CD14-positive monocyte (primary cell): ENCODE data around the gene MNDA. TPM values are rescaled to one million over a fixed set of nuclear protein-coding genes. Genes with fewer than 3 reads are reported as not detected.

Source experiments
- DNase-seq, 3 donors: peaks; one replicate each; pipeline ENCODE4 v3.0.0-alpha.2; 2011 to 2022
- H2AFZ ChIP-seq: 2 replicates; pipeline ENCODE4 v1.6.0; 2012; ENCODE audit warnings: mild to moderate bottlenecking, low read depth, low read length, inconsistent platforms; ENCODE audit not compliant: insufficient read depth, poor library complexity, severe bottlenecking
- H3K27ac ChIP-seq, 2 donors: 1 replicate in 1 of 2; 2 replicates in 1 of 2; pipeline ENCODE4 v1.5.1; 2012 to 2013; ENCODE audit warnings: low read length in 2 of 2, control low read depth in 1 of 2, inconsistent platforms in 1 of 2, low read depth in 1 of 2, mild to moderate bottlenecking in 1 of 2
- H3K27me3 ChIP-seq, 2 donors: one replicate each; pipeline versions ENCODE4 v1.6.0 to v1.6.1; 2011 to 2013; ENCODE audit warnings: low read length in 2 of 2; ENCODE audit not compliant: control insufficient read depth in 2 of 2, insufficient read depth in 2 of 2
- H3K36me3 ChIP-seq, 2 donors: replicated peaks in 1 of 2; 1 replicate in 1 of 2; 2 replicates in 1 of 2; pipeline versions ENCODE4 v1.5.1 to v1.6.1; 2012 to 2013; ENCODE audit warnings: low read length in 2 of 2, control low read depth in 1 of 2, inconsistent platforms in 1 of 2, mild to moderate bottlenecking in 1 of 2; ENCODE audit not compliant: insufficient read depth in 2 of 2, control insufficient read depth in 1 of 2
- H3K4me1 ChIP-seq, 2 donors: 1 replicate in 1 of 2; 2 replicates in 1 of 2; pipeline versions ENCODE4 v1.5.1 to v1.6.1; 2012 to 2013; ENCODE audit warnings: low read length in 2 of 2, control low read depth in 1 of 2, inconsistent platforms in 1 of 2, mild to moderate bottlenecking in 1 of 2, moderate library complexity in 1 of 2; ENCODE audit not compliant: insufficient read depth in 2 of 2, control insufficient read depth in 1 of 2
- H3K4me2 ChIP-seq: replicated peaks from 2 replicates; pipeline ENCODE3; 2012; ENCODE audit warnings: low read length, moderate library complexity, mild to moderate bottlenecking; ENCODE audit not compliant: poor library complexity, severe bottlenecking; ENCODE audit errors: extremely low read depth
- H3K4me3 ChIP-seq, 3 experiments: fragments of 200-600 bp in 1 of 3; sonication (generic) in 1 of 3; replicated peaks in 1 of 3; 1 replicate in 2 of 3; 2 replicates in 1 of 3; pipeline ENCODE4 v1.5.1; 2011 to 2013; ENCODE audit warnings: low read length in 3 of 3, mild to moderate bottlenecking in 3 of 3, control low read depth in 2 of 3, low read depth in 2 of 3, inconsistent platforms in 1 of 3, moderate library complexity in 1 of 3
- H3K79me2 ChIP-seq: 2 replicates; pipeline ENCODE4 v1.6.0; 2012; ENCODE audit warnings: mild to moderate bottlenecking, control low read depth, inconsistent platforms, low read length, moderate library complexity; ENCODE audit not compliant: insufficient read depth
- H3K9ac ChIP-seq: 2 replicates; pipeline ENCODE4 v1.6.0; 2017; ENCODE audit warnings: low read length, mild to moderate bottlenecking; ENCODE audit not compliant: insufficient read depth, poor library complexity, severe bottlenecking
- H3K9me3 ChIP-seq, 2 donors: replicated peaks in 1 of 2; 1 replicate in 1 of 2; 2 replicates in 1 of 2; pipeline versions ENCODE4 v1.5.1 to v1.6.1; 2012 to 2013; ENCODE audit warnings: low read length in 2 of 2, control low read depth in 1 of 2; ENCODE audit not compliant: control insufficient read depth in 1 of 2, insufficient read depth in 1 of 2
- H4K20me1 ChIP-seq: 2 replicates; pipeline ENCODE4 v1.6.0; 2012; ENCODE audit warnings: mild to moderate bottlenecking, low read length, control low read depth, moderate library complexity; ENCODE audit not compliant: insufficient read depth
- H3K27ac Mint-ChIP-seq, 7 donors: one replicate each; pipeline ENCODE4 v1.8.0; 2020; ENCODE audit warnings: mild to moderate bottlenecking in 7 of 7, mixed read lengths in 7 of 7, moderate library complexity in 6 of 7, inconsistent platforms in 2 of 7
- H3K27me3 Mint-ChIP-seq, 3 donors: one replicate each; pipeline ENCODE4 v1.8.0; 2021 to 2022; ENCODE audit warnings: low read depth in 3 of 3, mild to moderate bottlenecking in 3 of 3, mixed read lengths in 3 of 3, moderate library complexity in 3 of 3, inconsistent platforms in 1 of 3
- H3K36me3 Mint-ChIP-seq, 2 donors: one replicate each; pipeline ENCODE4 v1.8.0; 2020; ENCODE audit warnings: mixed read lengths in 2 of 2, inconsistent platforms in 1 of 2, mild to moderate bottlenecking in 1 of 2
- H3K4me1 Mint-ChIP-seq: one replicate; pipeline ENCODE4 v1.8.0; 2020; ENCODE audit warnings: mild to moderate bottlenecking, mixed read lengths
- H3K4me3 Mint-ChIP-seq, 2 donors: one replicate each; pipeline ENCODE4 v1.8.0; 2020; ENCODE audit warnings: mild to moderate bottlenecking in 2 of 2, mixed read lengths in 2 of 2, moderate library complexity in 1 of 2
- H3K9me3 Mint-ChIP-seq, 7 donors: one replicate each; pipeline ENCODE4 v1.8.0; 2020 to 2022; ENCODE audit warnings: mixed read lengths in 7 of 7, mild to moderate bottlenecking in 6 of 7, moderate library complexity in 6 of 7, inconsistent platforms in 2 of 7
- CTCF ChIP-seq: fragments of 200-600 bp; IDR thresholded peaks from one replicate; pipeline ENCODE4 v1.8.0; 2022; ENCODE audit warnings: antibody characterized with exemption, mild to moderate bottlenecking
- WGBS: methylation state at CpG from one replicate; pipeline ENCODE4 v1.1.5; 2013; ENCODE audit warnings: missing lambda C conversion rate; ENCODE audit not compliant: insufficient coverage; 5-methylcytosine and 5-hydroxymethylcytosine counted together
- intact Hi-C, 2 donors: fragments of 100-400 bp; cut with micrococcal nuclease; formaldehyde crosslinking; loops; one replicate each; pipeline versions ENCODE4 v1.15.0 to v1.15.1; 2023
- polyA plus RNA-seq, 3 donors: library from polyadenylated mRNA; depleted of rRNA in 1 of 3; unstranded in 2 of 3; stranded (reverse) in 1 of 3; fragments of 300-500 nt in 2 of 3; fragments of >200 nt in 1 of 3; fragmentation: Illumina TruSeq in 2 of 3; gene quantifications; 1 replicate in 2 of 3; 2 replicates in 1 of 3; pipeline ENCODE4 v1.2.3, GENCODE V29; 2012 to 2021

MNDA gene
- polyA plus RNA-seq, 3 donors, result 365 to 1,917 (median 1,418) TPM

GRCh38 chr1:158873141-158873540 lies 42.0 kb downstream of the MNDA start:
- Histone ChIP-seq H3K36me3 (no peaks in the 10 kb centered on the region), H2AFZ (no peak overlapping the region), H3K4me1 (no peaks in the 10 kb centered on the region), H4K20me1 (no peaks in the 10 kb centered on the region), H3K27ac (no peak overlapping the region), H3K9me3 (peaks cover 0 to 3% of the 10 kb centered on the region in 2 donors), H3K9ac (no peak overlapping the region), H3K4me2 (no peak overlapping the region), H3K79me2 (no peaks in the 10 kb centered on the region), H3K4me3 (no peak overlapping the region), H3K27me3 (no peaks in the 10 kb centered on the region)
- intact Hi-C loops, result no loop called here
- WGBS, result 96% methylated on average over 2 of the region's 2 CpGs
- H3K27ac Mint-ChIP-seq, result no peak overlapping the region
- no peaks in the 10 kb centered on the region for H3K36me3 Mint-ChIP-seq
- H3K4me3 Mint-ChIP-seq, result no peak overlapping the region
- TF ChIP-seq CTCF, result no peak
- H3K27me3 Mint-ChIP-seq, result peaks cover 0 to 9% (median 5%) of the 10 kb centered on the region in 3 donors
- no peaks in the 10 kb centered on the region for H3K4me1 Mint-ChIP-seq
- no peak for DNase-seq
- peaks cover 0 to 9% (median 2%) of the 10 kb centered on the region in 7 donors for H3K9me3 Mint-ChIP-seq

- Histone ChIP-seq H3K36me3 (no peaks in the 10 kb centered on the region), H3K4me1 (no peaks in the 10 kb centered on the region), H3K27me3 (no peaks in the 10 kb centered on the region), H3K79me2 (no peaks in the 10 kb centered on the region), H3K9ac (no peak overlapping the region), H4K20me1 (no peaks in the 10 kb centered on the region), H3K9me3 (no peaks in the 10 kb centered on the region), H2AFZ (no peak overlapping the region), H3K4me2 (no peak overlapping the region), H3K4me3 (no peak overlapping the region), H3K27ac (no peak overlapping the region)
- no peaks in the 10 kb centered on the region for H3K36me3 Mint-ChIP-seq
- no peaks in the 10 kb centered on the region for H3K27me3 Mint-ChIP-seq
- TF ChIP-seq CTCF, result no peak
- H3K9me3 Mint-ChIP-seq, result peaks cover 0 to 11% (median 6%) of the 10 kb centered on the region in 7 donors
- H3K4me3 Mint-ChIP-seq, result no peak overlapping the region
- intact Hi-C loops, result no loop called here
- no peak overlapping the region for H3K27ac Mint-ChIP-seq
- H3K4me1 Mint-ChIP-seq, result no peaks in the 10 kb centered on the region
- DNase-seq, result no peak
These were observed 62.5 kb downstream of the MNDA start for GRCh38 chr1:158893654-158894053.
